ENCODE data around the gene MACROD2.

The MACROD2 gene

DNA sequence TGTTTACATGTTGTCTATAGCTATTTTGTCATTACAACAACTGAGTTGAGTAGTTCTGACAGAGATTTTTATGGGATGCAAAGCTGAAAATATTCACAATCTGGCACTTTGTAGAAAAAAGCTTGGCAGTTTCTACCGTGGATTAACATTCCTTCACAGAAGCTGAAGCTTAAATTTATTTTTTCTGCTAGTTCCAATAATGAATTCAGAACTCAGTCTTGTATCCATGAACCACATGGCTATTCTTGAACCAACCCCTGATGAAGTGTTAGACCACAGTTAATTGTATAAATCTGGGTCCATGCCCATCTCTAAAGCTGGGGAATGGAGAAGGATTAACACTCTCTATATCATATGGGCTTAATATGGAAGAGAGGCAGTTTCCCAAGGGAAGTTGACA is 1085.9 kb downstream of the MACROD2 start:
- TF ChIP-seq, protein P1, sequence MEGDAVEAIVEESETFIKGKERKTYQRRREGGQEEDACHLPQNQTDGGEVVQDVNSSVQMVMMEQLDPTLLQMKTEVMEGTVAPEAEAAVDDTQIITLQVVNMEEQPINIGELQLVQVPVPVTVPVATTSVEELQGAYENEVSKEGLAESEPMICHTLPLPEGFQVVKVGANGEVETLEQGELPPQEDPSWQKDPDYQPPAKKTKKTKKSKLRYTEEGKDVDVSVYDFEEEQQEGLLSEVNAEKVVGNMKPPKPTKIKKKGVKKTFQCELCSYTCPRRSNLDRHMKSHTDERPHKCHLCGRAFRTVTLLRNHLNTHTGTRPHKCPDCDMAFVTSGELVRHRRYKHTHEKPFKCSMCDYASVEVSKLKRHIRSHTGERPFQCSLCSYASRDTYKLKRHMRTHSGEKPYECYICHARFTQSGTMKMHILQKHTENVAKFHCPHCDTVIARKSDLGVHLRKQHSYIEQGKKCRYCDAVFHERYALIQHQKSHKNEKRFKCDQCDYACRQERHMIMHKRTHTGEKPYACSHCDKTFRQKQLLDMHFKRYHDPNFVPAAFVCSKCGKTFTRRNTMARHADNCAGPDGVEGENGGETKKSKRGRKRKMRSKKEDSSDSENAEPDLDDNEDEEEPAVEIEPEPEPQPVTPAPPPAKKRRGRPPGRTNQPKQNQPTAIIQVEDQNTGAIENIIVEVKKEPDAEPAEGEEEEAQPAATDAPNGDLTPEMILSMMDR (conservative IDR thresholded peaks at IDR 0.05), result no peak
- no peak for TF ChIP-seq ZFX (IDR thresholded peaks at IDR 0.05)

DNA sequence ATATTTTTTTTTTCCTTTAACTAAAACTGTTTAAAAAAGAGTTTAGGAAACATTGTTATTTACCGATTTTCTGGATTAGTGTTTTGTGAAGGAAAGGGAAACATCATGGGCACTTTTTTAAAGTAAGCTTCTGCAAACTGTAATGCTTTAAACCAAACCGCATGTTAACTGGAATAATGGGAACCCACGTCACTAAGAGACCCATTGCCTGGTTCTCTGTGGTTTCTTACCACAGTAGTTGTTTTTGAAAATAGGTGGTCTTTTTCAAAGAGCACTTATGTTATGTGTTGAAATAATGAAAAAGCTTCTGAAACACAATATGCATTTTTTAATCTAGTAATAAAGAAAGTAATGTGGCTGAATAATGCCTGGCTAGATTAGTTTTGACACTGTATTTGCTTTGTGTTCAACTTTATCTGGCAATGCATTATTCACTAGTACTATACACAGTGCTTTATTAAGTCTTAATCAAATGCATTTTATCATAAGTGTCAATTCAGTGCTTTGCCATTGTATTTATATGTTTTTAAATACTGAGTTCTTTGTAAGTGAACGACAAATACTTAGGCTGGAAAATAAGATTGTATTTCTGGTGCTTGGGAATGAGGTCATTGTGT is 1096.2 kb downstream of the MACROD2 start:
- TF ChIP-seq, protein P1 (conservative IDR thresholded peaks at IDR 0.05), result no peak
- no peak for TF ChIP-seq ZFX (IDR thresholded peaks at IDR 0.05)
- no peak overlapping the region for H3K27ac ChIP-seq

More for the DNA sequence above, 1085.9 kb downstream of the MACROD2 start:
- no peak overlapping the region for H3K27ac ChIP-seq

DNA sequence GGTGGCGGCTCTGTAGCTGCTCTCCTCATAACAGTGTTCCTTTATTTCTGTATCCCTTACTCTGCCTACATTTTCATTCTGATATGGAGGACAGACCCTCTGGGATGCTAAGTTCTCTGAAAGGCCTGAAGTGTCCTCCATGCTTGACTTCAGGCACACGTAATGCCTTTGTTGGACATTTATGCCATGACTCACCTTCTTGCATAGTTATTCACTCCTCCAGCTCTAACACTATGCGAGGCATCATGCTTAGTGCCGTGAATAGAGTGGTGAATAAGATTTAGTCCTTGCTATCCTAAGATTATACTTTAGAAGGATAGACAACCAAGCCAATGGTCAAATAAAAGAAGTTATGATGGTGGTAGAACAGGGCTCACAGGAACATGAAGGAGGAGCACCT is 1103.0 kb downstream of the MACROD2 start:
- TF ChIP-seq ZFX (IDR thresholded peaks at IDR 0.05), result no peak
- TF ChIP-seq, protein P1 (conservative IDR thresholded peaks at IDR 0.05), result no peak
- no peak overlapping the region for H3K27ac ChIP-seq

DNA sequence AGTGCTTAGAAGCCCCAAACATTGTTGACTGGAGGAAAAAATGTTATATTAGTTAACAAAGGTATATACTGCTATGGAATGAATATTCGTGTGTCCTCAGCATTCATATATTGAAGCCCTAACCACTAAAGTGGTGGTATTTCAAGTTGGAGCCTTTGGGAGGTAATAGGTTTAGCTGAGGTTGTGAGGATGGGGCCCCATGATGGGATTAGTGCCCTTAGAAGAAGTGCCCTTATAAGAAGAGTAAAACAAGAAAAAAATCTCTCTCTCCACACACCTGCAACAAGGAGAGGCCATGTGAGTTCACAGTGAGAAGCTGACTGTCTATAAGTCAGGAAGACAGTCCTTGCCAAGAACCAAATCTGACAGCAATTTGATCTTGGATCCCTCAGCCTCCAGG is 1103.8 kb downstream of the MACROD2 start:
- TF ChIP-seq ZFX (IDR thresholded peaks at IDR 0.05), result no peak
- TF ChIP-seq, protein P1 (conservative IDR thresholded peaks at IDR 0.05), result no peak
- H3K27ac ChIP-seq, result no peak overlapping the region

DNA sequence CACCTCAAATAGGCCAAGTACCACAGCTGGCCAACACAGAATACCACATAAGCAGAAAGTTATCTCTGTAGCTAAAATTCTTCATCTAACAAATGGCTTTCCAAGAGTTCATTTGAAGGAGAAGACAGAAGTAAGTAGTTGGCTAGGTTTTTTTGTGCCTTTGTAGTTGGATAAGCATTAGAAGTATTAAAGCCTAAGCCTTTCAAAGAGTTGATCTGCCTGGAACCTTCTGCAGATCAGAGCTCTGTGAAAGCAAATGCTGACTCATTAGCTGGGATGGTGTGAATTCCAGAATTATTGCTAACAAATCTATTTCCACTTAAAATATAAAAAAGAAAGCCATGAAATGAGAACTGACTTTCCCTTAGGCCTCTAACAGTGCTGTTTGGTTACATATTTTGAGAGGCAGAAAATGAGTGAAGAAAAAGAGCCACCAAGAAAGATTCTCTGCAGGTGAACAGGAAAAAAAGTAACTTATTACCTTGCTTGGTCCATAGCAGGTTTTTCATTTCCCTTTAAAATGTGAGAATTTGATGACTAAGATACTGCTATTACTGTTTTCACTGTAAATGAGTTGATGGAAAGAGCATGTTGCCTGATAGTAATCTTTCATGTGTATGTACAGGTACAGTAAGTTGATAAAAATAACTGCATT is 1105.3 kb downstream of the MACROD2 start:
- TF ChIP-seq ZFX (IDR thresholded peaks at IDR 0.05), result no peak
- TF ChIP-seq, protein P1 (conservative IDR thresholded peaks at IDR 0.05), result no peak
- no peak overlapping the region for H3K27ac ChIP-seq

DNA sequence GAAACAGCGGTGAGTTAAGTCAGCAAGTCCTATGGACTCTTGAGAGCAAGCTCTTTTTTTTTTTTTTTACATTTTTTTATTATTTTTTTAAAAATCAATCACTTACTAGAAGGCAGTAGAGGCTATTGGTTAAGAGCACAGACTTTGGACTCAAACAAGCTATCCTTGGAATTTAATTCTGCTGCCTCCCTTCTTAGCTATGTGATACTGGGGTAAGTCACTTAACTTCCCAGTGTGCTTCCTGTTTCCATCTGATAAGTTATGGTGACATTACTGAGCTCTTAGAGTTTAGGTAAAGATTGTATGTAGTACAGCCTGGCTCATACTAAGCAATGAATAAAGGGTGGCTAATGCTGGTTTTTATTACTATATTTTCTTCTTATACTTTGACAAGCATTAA is 1112.6 kb downstream of the MACROD2 start:
- no peak overlapping the region for H3K27ac ChIP-seq
- TF ChIP-seq, protein P1 (conservative IDR thresholded peaks at IDR 0.05), result no peak
- no peak for TF ChIP-seq ZFX (IDR thresholded peaks at IDR 0.05)

DNA sequence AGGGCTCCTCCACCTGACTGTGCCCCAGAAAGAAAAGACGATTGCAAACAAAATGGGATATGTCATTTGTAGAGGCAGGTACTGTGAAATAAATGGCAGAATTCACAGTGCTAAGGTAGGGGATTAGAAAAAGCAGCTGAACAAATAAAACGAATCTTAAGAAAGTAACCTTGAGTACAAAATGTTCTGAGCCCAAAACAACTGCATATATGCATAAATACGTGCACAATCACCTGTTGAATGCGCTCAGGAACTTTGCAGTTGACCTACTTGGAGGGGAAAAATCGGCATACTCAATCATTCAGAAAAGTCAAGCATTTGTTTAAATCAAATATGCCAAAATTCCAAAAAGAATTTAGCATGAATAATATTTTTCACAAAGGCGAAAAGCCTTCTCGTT is 1114.2 kb downstream of the MACROD2 start:
- TF ChIP-seq ZFX (IDR thresholded peaks at IDR 0.05), result no peak
- TF ChIP-seq, protein P1 (conservative IDR thresholded peaks at IDR 0.05), result no peak
- H3K27ac ChIP-seq, result no peak overlapping the region
